BLaER1 treated with 17β-estradiol and CSF1 and Interleukin-3, amounts not matched to agents 10 nM and 100 nM (cell line): ENCODE results near the gene PDIA3.
A peak's percentile ranks its signal among the peaks of the same experiment; 100 is the strongest.
"Not testable (repeated sequence)": the region's sequence is repeated elsewhere in the genome, so short reads cannot be mapped to it uniquely, and the experiment has no call there.

ENCODE experiments used
- H3K27ac ChIP-seq, 11 experiments: shearing (Covaris generic); formaldehyde crosslinking; 2 replicates each; pipeline ENCODE4 v1.8.1; 2022
- H3K27me3 ChIP-seq, 11 experiments: shearing (Covaris generic); formaldehyde crosslinking; 2 replicates each; pipeline ENCODE4 v1.8.1; 2022
- H3K36me3 ChIP-seq, 11 experiments: shearing (Covaris generic); formaldehyde crosslinking; 2 replicates each; pipeline ENCODE4 v1.8.1; 2022
- H3K4me1 ChIP-seq, 10 experiments: shearing (Covaris generic); formaldehyde crosslinking; 2 replicates each; pipeline ENCODE4 v1.8.1; 2022
- H3K4me2 ChIP-seq, 11 experiments: shearing (Covaris generic); formaldehyde crosslinking; 2 replicates each; pipeline ENCODE4 v1.8.1; 2022
- H3K4me3 ChIP-seq, 10 experiments: shearing (Covaris generic); formaldehyde crosslinking; 2 replicates each; pipeline ENCODE4 v1.8.1; 2022
- H3K9ac ChIP-seq, 11 experiments: shearing (Covaris generic); formaldehyde crosslinking; 2 replicates each; pipeline ENCODE4 v1.8.1; 2022
- H3K9me3 ChIP-seq, 11 experiments: shearing (Covaris generic); formaldehyde crosslinking; replicated peaks in 1 of 11; 2 replicates each; pipeline ENCODE4 v1.8.1; 2022
- H4K20me1 ChIP-seq, 11 experiments: shearing (Covaris generic); formaldehyde crosslinking; 2 replicates each; pipeline ENCODE4 v1.8.1; 2022
- Cebpa-rat ChIP-seq, 11 experiments: shearing (Covaris generic); IDR thresholded peaks; 2 replicates each; pipeline ENCODE4 v1.8.1; 2022

Gene PDIA3

DNA sequence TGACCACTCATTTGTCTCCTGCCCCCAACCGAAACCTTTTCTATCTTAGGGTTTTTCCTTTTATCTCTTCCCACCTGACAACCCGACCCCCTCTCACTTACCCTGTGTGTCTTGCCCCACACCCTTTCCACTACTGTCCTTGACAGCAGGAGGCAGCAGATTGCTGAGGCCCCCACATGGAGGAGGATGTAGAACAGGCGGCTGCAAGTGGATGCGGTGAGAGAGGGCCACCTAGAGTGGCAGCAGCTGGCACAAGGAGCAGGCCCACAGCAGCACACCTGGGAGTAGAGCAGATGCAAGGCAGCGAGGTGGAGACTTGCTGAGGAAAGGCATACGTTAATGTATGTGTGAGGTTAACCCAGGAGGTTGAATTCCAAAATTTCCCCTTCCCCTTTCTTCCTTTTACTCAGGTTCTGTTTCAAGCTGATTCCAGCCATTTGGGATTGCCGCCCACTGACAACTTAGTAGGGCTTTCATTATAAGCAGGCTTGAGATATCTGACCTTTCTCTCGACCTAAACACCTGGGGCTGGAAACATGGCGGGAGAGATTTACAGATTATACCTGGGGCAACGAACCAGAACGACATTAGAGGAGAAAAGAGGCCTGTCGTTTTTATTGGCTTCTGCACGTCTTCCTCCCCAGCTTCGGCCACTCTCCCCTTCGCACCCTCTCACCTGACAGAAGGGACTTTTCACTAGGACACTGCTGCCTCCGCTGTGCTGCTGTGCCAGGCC lies 53.1 kb downstream of the PDIA3 start:
- H4K20me1 ChIP-seq, result peaks cover 3 to 45% (median 29%) of the 10 kb centered on the region in 11 experiments; a peak in 20 of 22 replicates
- peak overlapping the region in 3 of 11 experiments; percentile 91 to 92 (median 92); a peak in 2 of 22 replicates for H3K9ac ChIP-seq
- H3K4me2 ChIP-seq, result peak overlapping the region; percentile 46 to 95 (median 88); a peak in 19 of 22 replicates
- TF ChIP-seq Cebpa-rat (IDR thresholded peaks at IDR 0.05), result no peak
- H3K4me3 ChIP-seq, result 0 out of 20 replicates have a peak overlapping the region, but pooled peaks of 1 of the 10 experiments have one; percentile 81
- H3K27ac ChIP-seq, result peak overlapping the region; percentile 40 to 88 (median 83); a peak in 20 of 22 replicates
- H3K9me3 ChIP-seq, result peaks cover 0 to 6% (median 0%) of the 10 kb centered on the region in 11 experiments; a peak in 1 of 22 replicates
- H3K4me1 ChIP-seq, result peaks cover 23 to 68% (median 45%) of the 10 kb centered on the region in 10 experiments
- peaks cover 74 to 92% (median 85%) of the 10 kb centered on the region in 11 experiments for H3K36me3 ChIP-seq
- no peaks in the 10 kb centered on the region for H3K27me3 ChIP-seq

DNA sequence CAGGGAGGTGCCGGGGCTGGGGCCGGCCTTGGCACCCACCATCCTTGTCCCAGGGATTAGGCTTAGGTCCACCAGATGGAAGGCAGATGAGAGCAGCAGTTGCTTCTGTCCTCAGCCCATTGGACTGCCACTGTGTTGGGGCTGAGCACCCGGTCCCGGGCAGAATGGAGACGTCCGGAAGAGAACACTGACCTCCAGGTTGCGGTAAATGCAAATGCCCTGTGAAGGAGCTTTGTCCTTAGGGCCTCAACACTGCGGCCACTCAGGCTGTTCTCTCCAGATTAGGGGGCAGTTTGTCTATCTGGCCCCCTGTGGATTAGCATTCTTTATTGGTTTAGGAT lies 53.7 kb downstream of the PDIA3 start, which contains the start of gene SERINC4:
Gene SERINC4, minus strand, starts transcription at position 276 of the 341 bp plus-strand sequence. Its CDS starts 234 bp downstream, at position 42.
- Histone ChIP-seq H3K36me3 (peaks cover 74 to 92% (median 85%) of the 10 kb centered on the region in 11 experiments), H3K27me3 (no peaks in the 10 kb centered on the region), H3K4me3 (peak within 1 kb of the TSS; percentile 80 to 98 (median 90)), H4K20me1 (peaks cover 0 to 40% (median 24%) of the 10 kb centered on the region in 11 experiments; a peak in 19 of 22 replicates), H3K9me3 (peaks cover 0 to 6% (median 0%) of the 10 kb centered on the region in 11 experiments; a peak in 1 of 22 replicates), H3K4me2 (peak within 1 kb of the TSS; percentile 82 to 98 (median 90)), H3K9ac (peak within 1 kb of the TSS; percentile 77 to 92 (median 87)), H3K4me1 (peaks cover 20 to 63% (median 40%) of the 10 kb centered on the region in 10 experiments), H3K27ac (peak within 1 kb of the TSS; percentile 54 to 88 (median 83))
- TF ChIP-seq Cebpa-rat (IDR thresholded peaks at IDR 0.05), result no peak

- Histone ChIP-seq H3K27ac (peak within 1 kb of the TSS; percentile 54 to 88 (median 83)), H3K9ac (peak within 1 kb of the TSS; percentile 77 to 92 (median 87)), H3K4me2 (peak within 1 kb of the TSS; percentile 82 to 98 (median 90)), H3K36me3 (peaks cover 74 to 92% (median 85%) of the 10 kb centered on the region in 11 experiments), H3K4me1 (peaks cover 20 to 57% (median 34%) of the 10 kb centered on the region in 10 experiments), H3K9me3 (peaks cover 0 to 6% (median 0%) of the 10 kb centered on the region in 11 experiments; a peak in 1 of 22 replicates), H3K27me3 (no peaks in the 10 kb centered on the region), H4K20me1 (peaks cover 0 to 34% (median 18%) of the 10 kb centered on the region in 11 experiments; a peak in 16 of 22 replicates), H3K4me3 (peak within 1 kb of the TSS; percentile 80 to 98 (median 90))
- no peak for TF ChIP-seq Cebpa-rat (IDR thresholded peaks at IDR 0.05)
These were observed 54.3 kb downstream of the PDIA3 start, which contains the start of gene HYPK for GRCh38 chr15:43800286-43801141. Gene HYPK, plus strand, starts transcription at chr15:43800599. Its CDS starts 24 bp downstream, at chr15:43800623.

DNA sequence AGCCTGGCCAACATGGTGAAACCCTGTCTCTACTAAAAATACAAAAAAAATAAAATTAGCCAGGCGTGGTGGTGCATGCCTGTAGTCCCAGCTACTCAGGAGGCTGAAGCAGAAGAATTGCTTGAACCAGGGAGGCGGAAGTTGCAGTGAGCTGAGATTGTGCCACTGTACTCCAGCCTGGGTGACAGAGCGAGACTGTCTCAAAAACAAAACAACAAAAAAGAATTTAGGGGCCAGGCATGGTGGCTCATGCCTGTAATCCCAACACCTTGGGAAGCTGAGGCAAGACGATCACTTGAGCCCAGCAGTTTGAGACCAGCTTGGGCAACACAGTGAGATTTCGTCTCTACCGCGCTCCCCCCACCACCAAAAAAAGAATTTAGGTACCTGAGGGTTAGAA lies 56.4 kb downstream of the PDIA3 start:
- peaks cover 20 to 37% (median 31%) of the 10 kb centered on the region in 10 experiments for H3K4me1 ChIP-seq
- not testable (repeated sequence) for H3K27me3 ChIP-seq, H3K9ac ChIP-seq, H3K4me2 ChIP-seq, H3K9me3 ChIP-seq, H3K4me3 ChIP-seq, H3K27ac ChIP-seq
- peaks cover 0 to 14% (median 0%) of the 10 kb centered on the region in 11 experiments; a peak in 8 of 22 replicates for H4K20me1 ChIP-seq
- H3K36me3 ChIP-seq, result peaks cover 79 to 92% (median 87%) of the 10 kb centered on the region in 11 experiments

DNA sequence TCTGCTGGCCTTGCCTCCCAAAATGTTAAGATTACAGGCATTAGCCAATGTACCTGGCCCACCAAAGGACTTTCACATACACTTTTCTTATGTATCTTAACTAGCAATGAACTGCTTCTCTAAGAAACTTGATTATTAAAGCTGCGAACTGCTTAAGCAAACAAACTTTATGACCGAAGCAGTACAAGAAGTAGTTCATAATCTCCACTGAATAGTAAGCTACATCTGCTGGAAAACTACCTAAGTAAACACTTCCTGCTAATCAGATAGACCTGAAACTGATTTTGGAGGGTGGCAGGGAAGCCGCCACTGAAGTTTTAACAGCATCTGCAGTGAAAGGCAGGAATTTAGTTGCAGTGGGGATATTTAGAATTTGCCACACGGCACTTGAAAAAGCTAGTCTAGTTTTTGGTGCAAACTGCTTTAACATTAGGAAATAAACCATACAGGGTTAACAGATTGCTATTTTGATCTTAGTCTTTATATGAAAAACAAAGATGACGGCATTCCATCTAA lies 62.3 kb downstream of the PDIA3 start:
- Histone ChIP-seq H3K27me3 (no peaks in the 10 kb centered on the region), H3K4me1 (peaks cover 0 to 23% (median 4%) of the 10 kb centered on the region in 10 experiments; a peak in 9 of 20 replicates), H3K4me2 (peak overlapping the region in 3 of 11 experiments; percentile 6 to 71 (median 58); a peak in 5 of 22 replicates), H3K36me3 (peaks cover 92 to 100% (median 99%) of the 10 kb centered on the region in 11 experiments), H3K9me3 (no peaks in the 10 kb centered on the region), H3K4me3 (no peak overlapping the region), H3K9ac (no peak overlapping the region), H4K20me1 (peaks cover 0 to 12% (median 0%) of the 10 kb centered on the region in 11 experiments; a peak in 5 of 22 replicates), H3K27ac (peak overlapping the region in 1 of 11 experiments; percentile 10; a peak in 2 of 22 replicates)
- TF ChIP-seq Cebpa-rat (IDR thresholded peaks at IDR 0.05), result no peak

DNA sequence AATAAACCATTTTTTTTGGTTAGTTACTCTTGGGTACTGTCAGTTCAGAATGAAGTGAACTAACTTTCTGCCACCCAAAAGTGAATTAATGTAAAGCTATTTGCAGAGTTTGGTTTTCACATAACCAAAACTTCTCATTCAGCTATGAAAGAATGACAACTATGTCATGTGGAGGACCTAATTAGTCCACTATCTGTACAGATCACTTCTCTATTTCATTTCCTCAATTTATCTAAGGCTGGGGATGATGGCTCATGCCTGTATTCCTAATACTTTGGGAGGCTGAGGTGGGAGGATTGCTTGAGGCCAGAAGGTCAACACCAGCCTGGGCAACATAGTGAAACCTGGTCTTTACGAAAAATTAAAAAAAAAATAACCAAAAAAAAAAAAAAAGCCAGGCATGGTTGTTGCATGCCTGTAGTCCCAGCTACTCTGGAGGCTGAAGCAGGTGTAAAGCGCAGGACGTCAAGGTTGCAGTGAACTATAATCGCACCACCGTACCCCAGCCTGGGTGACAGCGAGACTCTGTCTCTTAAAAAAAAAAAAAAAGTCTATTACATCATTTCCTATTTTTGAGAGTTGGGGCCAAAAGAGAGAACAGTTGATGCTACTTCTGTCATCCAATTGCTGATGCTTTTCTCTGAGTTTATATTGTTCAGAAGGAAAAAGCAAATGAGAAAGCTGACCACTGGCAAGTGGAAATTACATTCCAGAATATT lies 62.9 kb downstream of the PDIA3 start:
- H4K20me1 ChIP-seq, result peaks cover 0 to 12% (median 0%) of the 10 kb centered on the region in 11 experiments; a peak in 5 of 22 replicates
- H3K27ac ChIP-seq, result peak overlapping the region in 1 of 11 experiments; percentile 10; a peak in 1 of 22 replicates
- H3K36me3 ChIP-seq, result peaks cover 94 to 100% (median 99%) of the 10 kb centered on the region in 11 experiments

GRCh38 chr15:43815064-43815463 lies 68.8 kb downstream of the PDIA3 start:
- not testable (repeated sequence) for H3K4me2 ChIP-seq, H3K27me3 ChIP-seq, H3K4me3 ChIP-seq, H3K9me3 ChIP-seq, H3K27ac ChIP-seq, H3K9ac ChIP-seq
- H4K20me1 ChIP-seq, result peaks cover 2 to 35% (median 20%) of the 10 kb centered on the region in 11 experiments; a peak in 14 of 22 replicates
- H3K4me1 ChIP-seq, result peaks cover 0 to 23% (median 12%) of the 10 kb centered on the region in 10 experiments; a peak in 16 of 20 replicates
- H3K36me3 ChIP-seq, result peaks cover 84 to 100% (median 95%) of the 10 kb centered on the region in 11 experiments

More for the DNA sequence above, 62.9 kb downstream of the PDIA3 start:
- Histone ChIP-seq H3K4me2 (peak overlapping the region in 4 of 11 experiments; percentile 3 to 71 (median 32); a peak in 4 of 22 replicates), H3K9ac (no peak overlapping the region), H3K27me3 (no peaks in the 10 kb centered on the region), H3K9me3 (no peaks in the 10 kb centered on the region), H3K4me1 (peaks cover 0 to 23% (median 4%) of the 10 kb centered on the region in 10 experiments; a peak in 9 of 20 replicates), H3K4me3 (no peak overlapping the region)
- no peak for TF ChIP-seq Cebpa-rat (IDR thresholded peaks at IDR 0.05)
